MM.1S (cell line): ENCODE data around the gene MINK1.

Experiments
- DNase-seq: peaks from one replicate; pipeline ENCODE4 v3.0.0-alpha.2; 2015
- H2AFZ ChIP-seq: fragments of 300-600 bp; sonication (generic); 2 replicates; pipeline ENCODE4 v1.6.0; 2016; ENCODE audit warnings: antibody characterized with exemption, low read length
- H3F3A ChIP-seq: fragments of 300-600 bp; sonication (generic); 2 replicates; pipeline ENCODE4 v1.6.1; 2016; ENCODE audit warnings: mild to moderate bottlenecking, antibody characterized with exemption, low read length, moderate library complexity, mixed read lengths; ENCODE audit not compliant: insufficient read depth
- H3K27ac ChIP-seq: fragments of 300-600 bp; sonication (generic); 2 replicates; pipeline ENCODE4 v1.5.1; 2016; ENCODE audit warnings: mild to moderate bottlenecking, low read length
- H3K27me3 ChIP-seq: fragments of 300-600 bp; sonication (generic); replicated peaks from 2 replicates; pipeline ENCODE4 v1.6.0; 2016; ENCODE audit warnings: low read length; ENCODE audit not compliant: insufficient read depth
- H3K36me3 ChIP-seq: fragments of 300-600 bp; sonication (generic); replicated peaks from 2 replicates; pipeline ENCODE4 v1.6.1; 2016; ENCODE audit warnings: mild to moderate bottlenecking, low read length, mixed read lengths; ENCODE audit not compliant: insufficient read depth
- H3K4me1 ChIP-seq: fragments of 300-600 bp; sonication (generic); 2 replicates; pipeline ENCODE4 v1.6.1; 2016; ENCODE audit warnings: low read length, mixed read lengths
- H3K4me2 ChIP-seq: fragments of 300-600 bp; sonication (generic); 2 replicates; pipeline ENCODE4 v1.6.0; 2016; ENCODE audit warnings: low read depth, low read length
- H3K4me3 ChIP-seq: fragments of 300-600 bp; sonication (generic); 2 replicates; pipeline ENCODE4 v1.5.1; 2016; ENCODE audit warnings: low read length, mixed read lengths
- H3K79me2 ChIP-seq: fragments of 300-600 bp; sonication (generic); 2 replicates; pipeline ENCODE4 v1.6.1; 2016; ENCODE audit warnings: mixed run types, low read length, mixed read lengths
- H3K9ac ChIP-seq: fragments of 300-600 bp; sonication (generic); 2 replicates; pipeline ENCODE4 v1.6.1; 2016; ENCODE audit warnings: low read length, mixed read lengths
- H3K9me2 ChIP-seq: fragments of 300-600 bp; sonication (generic); replicated peaks from 2 replicates; pipeline ENCODE4 v1.6.1; 2016; ENCODE audit warnings: mild to moderate bottlenecking, low read length, mixed read lengths; ENCODE audit not compliant: insufficient read depth
- H3K9me3 ChIP-seq: fragments of 300-600 bp; sonication (generic); replicated peaks from 2 replicates; pipeline ENCODE4 v1.6.1; 2016; ENCODE audit warnings: mild to moderate bottlenecking, low read length, mixed read lengths; ENCODE audit not compliant: insufficient read depth
- H4K20me1 ChIP-seq: fragments of 300-600 bp; sonication (generic); 2 replicates; pipeline ENCODE4 v1.6.1; 2016; ENCODE audit warnings: mild to moderate bottlenecking, low read length, moderate library complexity, mixed read lengths; ENCODE audit not compliant: insufficient read depth
- CTCF ChIP-seq: fragments of 300-600 bp; sonication (generic); IDR thresholded peaks from 2 replicates; pipeline ENCODE4 v1.5.1; 2016; ENCODE audit warnings: antibody characterized with exemption, low read length, mixed read lengths
- EZH2 ChIP-seq: fragments of 300-600 bp; sonication (generic); optimal IDR thresholded peaks from 2 replicates; pipeline ENCODE3; 2017; ENCODE audit warnings: low read depth, mild to moderate bottlenecking, antibody characterized with exemption, low read length, mixed read lengths
- EZH2phosphoT487 ChIP-seq: fragments of 300-600 bp; sonication (generic); IDR thresholded peaks from 2 replicates; pipeline ENCODE4 v1.6.1; 2018; ENCODE audit warnings: antibody characterized with exemption, low read length

Gene MINK1

GRCh38 chr17:4891411-4892410 lies 58.6 kb downstream of the MINK1 start:
- no peak for TF ChIP-seq EZH2
- no peak for TF ChIP-seq EZH2phosphoT487
- no peak for TF ChIP-seq CTCF
- Histone ChIP-seq H3F3A (no peaks in the 10 kb centered on the region), H4K20me1 (no peaks in the 10 kb centered on the region), H3K36me3 (no peaks in the 10 kb centered on the region), H2AFZ (no peak overlapping the region), H3K79me2 (no peaks in the 10 kb centered on the region), H3K9me3 (no peaks in the 10 kb centered on the region), H3K9me2 (no peaks in the 10 kb centered on the region), H3K27me3 (no peaks in the 10 kb centered on the region), H3K27ac (no peak overlapping the region), H3K4me2 (no peak overlapping the region), H3K4me1 (no peaks in the 10 kb centered on the region), H3K9ac (no peak overlapping the region), H3K4me3 (no peak overlapping the region)
- DNase-seq: no peak

- no peaks in the 10 kb centered on the region for H4K20me1 ChIP-seq
- no peak overlapping the region for H3K27ac ChIP-seq
- H3K9me2 ChIP-seq: no peaks in the 10 kb centered on the region
- H3K27me3 ChIP-seq: no peaks in the 10 kb centered on the region
- no peak overlapping the region for H3K4me3 ChIP-seq
- H3F3A ChIP-seq: no peaks in the 10 kb centered on the region
- no peak for DNase-seq
- no peaks in the 10 kb centered on the region for H3K36me3 ChIP-seq
- no peak for TF ChIP-seq EZH2phosphoT487
- no peaks in the 10 kb centered on the region for H3K4me1 ChIP-seq
- H3K4me2 ChIP-seq: no peak overlapping the region
- H2AFZ ChIP-seq: no peak overlapping the region
- no peaks in the 10 kb centered on the region for H3K79me2 ChIP-seq
- H3K9ac ChIP-seq: no peak overlapping the region
- no peaks in the 10 kb centered on the region for H3K9me3 ChIP-seq
Observed at GRCh38 chr17:4892499-4893221, 59.5 kb downstream of the MINK1 start.

- no peak overlapping the region for H3K9ac ChIP-seq
- no peaks in the 10 kb centered on the region for H3K36me3 ChIP-seq
Observed at GRCh38 chr17:4893272-4893671, 60.1 kb downstream of the MINK1 start.

More at GRCh38 chr17:4893272-4893671, 60.1 kb downstream of the MINK1 start:
- H3K9me2 ChIP-seq: no peaks in the 10 kb centered on the region
- no peaks in the 10 kb centered on the region for H3K79me2 ChIP-seq
- H3K4me3 ChIP-seq: no peak overlapping the region
- H3K4me1 ChIP-seq: no peaks in the 10 kb centered on the region
- no peak overlapping the region for H3K27ac ChIP-seq
- no peak for DNase-seq
- no peak overlapping the region for H3K4me2 ChIP-seq
- TF ChIP-seq EZH2phosphoT487 (no peak), CTCF (no peak), EZH2 (no peak)
- H3K9me3 ChIP-seq: no peaks in the 10 kb centered on the region
- H4K20me1 ChIP-seq: no peaks in the 10 kb centered on the region
- no peak overlapping the region for H2AFZ ChIP-seq
- no peaks in the 10 kb centered on the region for H3F3A ChIP-seq
- no peaks in the 10 kb centered on the region for H3K27me3 ChIP-seq
